Colon (tissue), 2 donors: ENCODE measurements around the gene ASTN2.

Source experiments
- FAIRE-seq: peaks from 2 replicates; lab custom pipeline; 2012; peaks lifted over from hg19 to GRCh38; lab: Jason Lieb, UNC
- donor health status: control.
- donor health status: control.

ASTN2 gene

DNA sequence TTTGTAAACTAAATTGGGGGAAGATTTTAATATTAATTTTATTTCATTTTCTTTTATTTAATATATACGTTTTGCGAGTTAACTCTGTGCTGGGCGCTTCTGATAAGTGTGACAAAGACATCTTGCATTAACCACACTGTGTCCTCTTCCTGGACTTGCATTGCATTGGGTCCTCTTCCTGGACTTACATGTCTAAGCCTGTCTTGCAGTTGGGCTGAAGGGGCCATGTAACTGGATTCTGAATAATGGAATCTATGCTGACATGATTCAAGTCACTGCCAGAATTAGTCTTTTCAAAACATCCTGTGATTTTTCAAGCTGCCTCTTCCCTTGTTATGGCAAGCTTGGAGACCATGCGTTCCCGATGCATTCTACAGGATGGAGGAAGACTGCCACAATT, 605.2 kb downstream of the ASTN2 start:
- FAIRE-seq = no peak

DNA sequence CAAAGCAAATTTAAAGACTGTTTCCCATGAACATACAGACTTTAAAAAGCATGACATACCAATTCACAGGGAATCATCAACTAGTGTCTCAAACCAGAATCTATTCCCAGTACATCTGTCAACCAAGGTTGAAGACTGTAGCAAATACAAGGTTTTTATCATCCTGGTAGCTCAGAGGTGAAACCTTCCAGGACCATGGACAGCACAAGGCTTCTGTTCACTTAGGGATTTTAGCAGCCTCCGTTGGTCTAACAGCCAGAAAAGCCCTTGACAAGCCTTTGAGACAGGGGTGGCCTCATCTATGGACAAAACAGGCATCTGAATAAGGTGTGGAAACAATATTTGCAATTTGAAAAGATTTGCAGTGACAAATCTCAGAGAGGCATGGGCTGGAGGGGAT, 608.8 kb downstream of the ASTN2 start:
- no peak for FAIRE-seq

DNA sequence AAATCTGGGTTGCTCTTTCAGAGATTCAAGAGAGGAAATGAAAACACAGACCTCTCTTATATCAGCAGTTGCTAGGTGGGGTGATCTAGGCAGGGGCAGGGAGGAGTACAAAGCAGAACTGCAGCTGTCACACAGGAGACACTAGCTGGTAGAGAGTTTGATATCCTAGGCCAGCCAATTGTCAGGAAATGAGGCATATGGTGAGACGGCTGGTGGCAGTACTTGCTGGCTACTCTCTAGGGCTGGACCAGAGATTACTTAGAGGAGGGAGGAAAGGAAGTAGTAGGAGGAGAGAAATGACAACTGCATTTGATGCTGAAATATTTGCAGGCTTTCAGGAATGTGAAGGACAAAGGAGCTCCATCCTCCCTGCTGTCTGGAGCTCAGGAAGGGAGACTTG, 614.0 kb downstream of the ASTN2 start:
- no peak for FAIRE-seq

DNA sequence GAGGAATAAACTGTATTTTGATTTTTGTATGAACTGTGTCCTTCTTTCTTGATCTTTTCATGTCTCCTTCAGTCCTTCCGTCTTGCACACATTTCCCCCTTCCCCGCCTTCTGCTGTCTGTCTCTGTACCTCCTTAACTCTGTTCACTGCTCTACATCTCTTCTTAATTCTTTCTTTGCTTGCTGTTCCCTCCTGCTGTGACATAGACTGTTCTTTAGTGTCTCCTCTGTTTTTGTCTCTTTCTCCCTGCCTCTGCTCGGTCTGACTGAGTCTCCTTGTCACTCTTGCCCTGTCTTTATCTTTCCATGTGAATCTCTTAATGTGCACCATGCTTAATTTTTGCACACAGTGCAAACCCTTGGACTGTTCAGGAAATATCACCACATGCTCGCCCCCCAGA, 614.8 kb downstream of the ASTN2 start:
- no peak for FAIRE-seq

DNA sequence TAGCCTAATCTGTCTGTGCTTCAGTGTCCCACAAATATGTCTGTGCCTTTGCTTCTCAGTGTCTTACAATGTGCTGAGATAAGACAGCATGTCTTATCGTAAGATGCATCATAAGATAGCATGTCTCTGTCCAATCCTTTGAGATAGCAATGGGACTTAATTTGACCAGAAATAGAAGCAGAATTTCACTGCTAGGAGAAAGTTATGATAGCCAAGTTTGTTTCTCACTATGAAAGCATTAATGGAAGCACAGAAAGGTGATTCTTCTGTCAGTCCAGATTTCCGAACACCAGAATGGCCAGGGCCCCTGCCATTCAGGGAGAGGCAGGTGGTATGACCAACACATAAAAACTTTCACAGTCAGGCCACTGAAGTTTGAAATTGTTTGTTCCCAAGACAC, 616.3 kb downstream of the ASTN2 start:
- FAIRE-seq = no peak

DNA sequence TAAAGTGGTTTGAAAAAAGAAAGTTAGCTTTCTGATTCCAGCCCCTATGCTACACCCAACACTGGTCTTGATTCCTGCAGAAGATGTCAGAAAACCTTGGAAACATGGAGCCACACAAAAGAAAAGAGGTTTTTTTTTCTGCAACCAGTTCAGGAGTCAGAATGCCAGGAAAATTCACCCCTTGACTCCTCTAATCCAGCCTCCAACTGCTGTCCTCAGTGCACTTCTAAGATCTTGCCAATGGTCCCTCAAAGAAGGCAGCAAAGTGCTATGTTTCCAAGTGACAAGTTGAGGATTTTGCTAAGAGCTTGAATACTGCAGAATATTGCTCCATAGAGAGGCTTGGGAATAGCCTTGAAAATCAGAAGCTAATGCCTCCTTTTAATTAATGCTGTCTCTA, 617.6 kb downstream of the ASTN2 start:
- FAIRE-seq = no peak

DNA sequence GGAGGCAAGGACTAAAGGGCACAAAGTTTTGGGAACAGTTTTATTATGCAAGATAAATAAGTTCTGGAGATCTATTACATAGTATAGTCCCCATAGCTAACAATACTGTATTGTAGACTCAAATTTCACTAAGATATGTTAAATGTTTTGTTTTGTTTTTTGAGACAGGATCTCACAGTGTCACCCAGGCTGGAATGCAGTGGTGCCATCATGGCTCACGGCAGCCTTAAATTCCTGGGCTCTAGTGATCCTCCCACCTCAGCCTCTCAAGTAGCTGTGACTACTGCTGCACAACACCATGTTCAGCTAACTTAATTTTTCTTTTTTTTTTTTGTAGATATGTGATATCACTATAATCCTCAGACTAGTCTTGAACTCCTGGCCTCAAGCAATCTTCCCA, 618.2 kb downstream of the ASTN2 start:
- no peak for FAIRE-seq

DNA sequence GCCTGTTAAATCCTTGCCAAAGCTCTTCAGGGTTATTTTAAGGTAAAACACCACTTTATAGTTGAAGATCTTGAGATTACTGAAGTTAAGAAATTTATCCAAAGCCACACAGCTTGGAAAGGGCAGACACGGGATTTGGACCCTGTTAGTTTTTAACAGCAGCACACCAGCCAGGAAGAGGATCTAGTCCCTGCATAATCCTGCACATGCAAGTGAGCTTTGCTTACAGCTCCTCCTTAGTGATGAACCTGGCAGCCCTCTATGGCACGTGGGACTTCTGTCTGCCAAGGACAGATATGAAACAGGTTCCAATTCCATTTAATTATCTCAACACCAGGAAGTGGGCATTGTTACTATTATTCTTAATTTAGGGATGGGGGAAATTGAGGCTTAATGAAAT, 619.0 kb downstream of the ASTN2 start:
- FAIRE-seq = no peak

DNA sequence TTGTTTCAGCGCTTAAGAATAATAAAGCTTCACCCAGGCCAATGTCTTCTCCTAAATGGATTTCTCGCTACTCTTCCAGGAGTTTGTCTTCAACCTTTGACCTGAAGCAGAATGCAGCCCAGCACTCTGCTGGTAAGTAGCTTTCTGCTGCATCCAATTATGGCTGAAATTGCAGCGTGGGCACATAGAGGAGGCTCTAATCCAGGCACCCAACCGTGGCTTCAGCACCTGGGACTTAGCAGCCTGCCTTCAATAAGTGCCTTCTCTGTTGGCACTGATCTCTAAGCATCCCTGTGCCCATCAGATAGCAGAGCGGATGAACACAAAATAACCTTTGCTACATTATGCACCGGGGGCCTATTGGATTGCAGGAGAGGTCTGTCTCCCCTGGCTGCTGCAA, 622.6 kb downstream of the ASTN2 start:
- no peak for FAIRE-seq

DNA sequence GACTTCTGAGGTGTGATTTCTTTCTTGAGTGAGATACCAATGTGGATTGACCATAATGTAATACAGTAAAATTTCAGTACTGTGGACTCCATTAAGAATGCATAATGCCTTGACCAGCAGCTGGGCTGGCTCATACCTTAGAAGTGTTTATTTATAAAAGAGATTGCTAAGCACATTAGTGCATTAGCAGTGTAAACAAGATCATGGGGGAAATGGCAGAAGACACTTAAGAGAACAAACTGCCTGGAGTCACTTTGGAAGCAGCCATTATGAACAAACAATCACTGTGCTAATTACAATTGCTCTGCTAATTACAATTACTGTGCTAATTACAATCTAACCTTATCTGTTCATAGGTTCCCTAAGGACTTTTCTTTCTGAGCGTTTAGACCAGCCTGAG, 623.5 kb downstream of the ASTN2 start:
- FAIRE-seq = no peak

DNA sequence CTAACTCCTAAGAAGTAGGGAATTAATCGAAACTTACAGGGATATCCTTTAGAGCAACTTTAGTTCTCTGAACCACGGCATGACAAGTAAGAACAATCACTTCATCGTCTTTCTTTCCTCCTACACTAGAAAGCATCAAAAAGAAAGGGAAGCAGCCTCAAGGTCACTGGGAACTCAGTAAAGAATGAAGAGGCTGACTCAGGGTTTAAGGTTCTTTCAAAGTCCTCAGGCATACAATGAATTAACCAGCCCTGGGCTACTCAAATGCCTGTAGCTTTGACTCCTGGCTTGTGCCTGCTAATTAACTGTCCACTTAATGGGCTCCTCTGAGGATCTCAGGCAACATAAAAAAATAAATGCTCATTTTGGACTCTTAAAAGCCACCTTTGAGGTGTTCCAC, 625.8 kb downstream of the ASTN2 start:
- no peak for FAIRE-seq

DNA sequence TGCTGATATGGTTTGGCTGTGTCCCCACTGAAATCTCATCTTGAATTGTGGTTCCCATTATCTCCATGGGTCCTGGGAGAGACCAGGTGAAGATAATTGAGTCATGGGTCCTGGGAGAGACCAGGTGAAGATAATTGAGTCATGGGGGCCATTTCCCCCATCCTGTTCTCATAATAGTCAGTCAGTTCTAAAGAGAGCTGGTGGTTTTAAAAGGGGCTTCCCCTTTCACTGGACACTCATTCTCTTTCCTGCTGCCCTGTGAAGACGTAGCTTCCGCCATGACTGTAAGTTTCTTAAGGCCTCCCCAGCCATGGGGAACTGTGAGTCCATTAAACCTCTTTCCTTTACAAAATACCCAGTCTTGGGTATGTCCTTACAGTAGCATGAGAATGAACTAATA, 628.1 kb downstream of the ASTN2 start:
- FAIRE-seq = no peak

DNA sequence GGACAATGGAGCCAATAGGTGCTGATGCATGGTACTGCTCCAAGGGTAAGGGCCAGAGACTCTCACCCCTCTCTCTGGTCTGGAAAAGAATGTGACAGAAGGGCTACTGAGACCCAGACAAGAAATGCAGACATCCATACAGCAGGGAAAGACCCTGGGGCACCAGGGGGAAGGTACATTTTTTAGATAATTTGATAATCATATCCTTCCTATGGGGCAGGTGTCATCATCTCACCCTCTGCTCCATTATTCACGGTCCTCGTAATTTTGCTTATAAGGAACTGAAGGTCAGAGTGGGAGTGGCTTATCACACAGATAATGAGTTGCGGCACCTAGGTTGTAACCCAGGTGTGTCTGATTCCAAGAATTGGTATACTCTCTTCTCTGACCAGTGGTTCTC, 637.7 kb downstream of the ASTN2 start:
- no peak for FAIRE-seq

DNA sequence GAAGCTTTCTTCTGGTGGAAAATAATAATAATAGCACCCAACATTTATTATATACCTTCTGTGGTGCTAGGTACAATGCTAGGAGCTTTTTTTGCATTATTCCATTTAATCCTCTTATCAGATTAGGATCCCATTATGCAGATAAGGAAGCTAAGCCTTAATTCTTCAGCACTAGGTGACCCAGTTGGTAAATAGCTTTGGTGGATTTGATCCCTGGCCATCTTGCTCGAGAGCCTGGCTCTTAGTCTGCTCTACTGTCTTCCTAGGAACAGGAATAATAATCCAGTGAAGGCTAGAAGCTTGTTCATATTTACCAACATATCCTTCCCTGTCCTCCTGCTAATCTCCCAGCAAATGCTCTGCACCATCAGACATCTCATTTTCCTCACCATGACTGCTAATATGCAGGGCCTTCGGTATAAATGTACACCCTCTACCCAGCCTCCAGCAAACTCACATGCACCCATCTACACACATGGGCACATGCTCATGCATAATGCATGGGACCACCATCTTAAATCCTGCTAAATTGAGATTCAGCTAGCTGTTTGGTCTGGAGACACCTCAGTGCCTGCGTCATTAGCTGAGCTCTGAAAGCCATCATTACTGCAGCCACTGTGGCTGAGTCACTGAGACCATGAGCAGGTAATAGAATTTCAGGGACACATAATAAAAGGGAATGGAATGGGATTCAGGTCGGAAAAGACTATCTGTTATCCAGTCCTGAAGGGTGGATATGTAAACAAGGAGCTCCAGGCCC, 640.3 kb downstream of the ASTN2 start:
- no peak for FAIRE-seq

DNA sequence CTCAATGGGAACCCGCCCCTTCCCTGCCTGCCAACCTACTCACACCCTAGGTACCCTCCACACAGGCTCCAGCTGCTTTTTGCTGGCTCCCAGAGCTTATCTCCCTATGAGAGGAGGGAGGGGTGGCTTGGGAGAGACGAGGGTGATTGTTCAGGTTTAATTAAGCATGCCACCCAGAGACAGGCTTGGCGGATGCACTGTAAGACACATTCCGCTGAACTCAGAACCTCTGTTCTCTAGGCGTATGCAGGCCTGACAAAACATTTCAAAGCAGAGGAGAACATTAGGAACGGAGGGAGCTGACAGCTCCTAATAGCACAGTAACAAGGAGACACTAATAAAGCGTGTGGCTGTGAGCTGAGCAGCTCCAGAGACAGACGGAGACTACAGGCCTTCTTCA, 647.6 kb downstream of the ASTN2 start:
- no peak for FAIRE-seq

DNA sequence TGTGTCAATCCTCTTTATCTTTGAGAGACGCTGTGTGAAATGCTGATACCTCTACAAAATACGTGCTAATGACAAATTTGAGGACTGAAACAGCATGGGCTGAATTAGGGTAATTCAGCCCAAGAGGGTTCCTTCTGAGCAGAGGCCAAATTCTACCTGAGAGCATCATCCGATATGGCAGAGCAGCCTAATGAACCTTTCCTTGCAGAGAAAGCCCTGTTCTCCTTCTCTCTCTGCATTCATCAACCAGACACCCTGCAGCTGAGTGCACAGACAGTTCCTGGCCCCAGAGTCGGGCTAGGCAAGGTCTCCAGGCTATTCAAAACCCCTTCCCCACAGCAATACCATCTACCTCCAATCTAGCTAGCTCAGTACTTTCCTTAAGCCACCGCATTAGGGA, 649.8 kb downstream of the ASTN2 start:
- FAIRE-seq = no peak

DNA sequence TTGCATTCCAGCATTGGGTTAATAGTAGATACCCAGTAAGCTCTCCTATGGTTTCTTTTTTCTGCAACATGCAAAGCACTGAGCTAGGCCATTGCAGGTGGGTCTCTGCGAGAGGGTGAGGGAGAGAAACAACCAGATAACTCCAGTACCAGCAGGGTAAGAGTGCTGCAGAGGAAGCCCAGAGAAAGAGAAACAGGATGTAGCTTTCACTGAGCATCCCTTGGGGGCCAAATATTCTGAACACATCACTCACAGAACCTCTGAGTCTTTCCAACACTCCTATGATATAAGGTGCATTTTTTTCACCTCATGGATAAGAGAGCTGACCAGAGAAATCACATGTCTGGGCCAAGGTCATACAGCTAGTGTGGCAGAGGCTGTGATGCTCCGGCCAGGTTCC, 651.1 kb downstream of the ASTN2 start:
- no peak for FAIRE-seq

DNA sequence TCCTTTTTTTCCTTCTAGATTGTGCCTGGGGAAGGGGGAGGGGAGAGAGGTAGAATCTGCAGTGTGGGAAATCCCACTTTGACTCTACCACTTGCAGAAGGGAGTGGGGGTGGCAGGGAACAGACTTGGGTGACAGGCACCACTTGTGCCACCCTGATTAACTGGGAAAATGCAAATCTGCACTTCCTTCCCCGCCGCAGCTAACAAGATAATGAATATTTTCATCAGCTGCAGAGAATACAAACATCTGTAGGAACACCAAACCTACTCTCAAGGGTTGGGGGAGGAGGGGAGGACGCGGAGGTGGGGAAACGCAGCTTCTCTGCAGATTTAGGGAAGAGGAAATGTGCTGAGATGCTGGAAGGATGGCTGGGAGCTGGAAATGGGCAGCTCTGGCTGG, 654.2 kb downstream of the ASTN2 start:
- FAIRE-seq = no peak

DNA sequence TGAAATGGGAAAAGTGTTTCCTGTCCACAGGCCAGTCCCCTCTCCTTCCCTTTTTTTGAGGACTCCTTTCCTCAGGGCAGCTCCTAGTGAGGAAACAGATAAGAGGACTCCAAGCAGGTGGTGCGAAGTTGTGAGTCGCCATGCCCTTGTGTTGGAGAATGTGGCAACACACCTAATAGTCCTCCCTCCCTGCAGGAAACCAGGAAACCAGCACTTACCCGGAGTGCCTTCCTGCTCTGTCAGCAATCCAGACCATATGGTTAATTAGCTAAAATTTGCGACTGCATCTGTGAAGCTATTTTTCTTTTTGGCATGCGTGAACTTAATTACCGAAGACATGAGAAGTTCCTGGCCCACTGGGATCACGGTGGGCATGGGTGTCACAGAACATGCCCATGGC, 657.8 kb downstream of the ASTN2 start:
- FAIRE-seq = no peak

DNA sequence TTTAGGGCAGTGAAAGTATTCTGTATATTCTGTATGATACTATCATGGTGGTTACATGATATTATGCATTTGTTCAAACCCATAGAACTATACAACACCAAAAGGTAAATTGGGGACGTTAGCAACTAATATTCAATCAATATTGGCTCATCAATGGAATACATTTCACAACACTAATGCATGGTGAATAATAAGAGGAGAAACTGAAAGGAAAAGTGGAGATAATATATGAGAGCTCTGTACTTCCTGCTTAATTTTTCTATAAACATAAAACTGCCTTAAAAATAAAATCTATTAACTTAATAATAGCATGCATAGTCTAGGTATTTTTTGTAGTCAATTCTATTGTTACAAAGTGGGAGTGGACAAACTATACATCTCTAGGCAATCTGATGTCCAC, 661.5 kb downstream of the ASTN2 start:
- FAIRE-seq = no peak

DNA sequence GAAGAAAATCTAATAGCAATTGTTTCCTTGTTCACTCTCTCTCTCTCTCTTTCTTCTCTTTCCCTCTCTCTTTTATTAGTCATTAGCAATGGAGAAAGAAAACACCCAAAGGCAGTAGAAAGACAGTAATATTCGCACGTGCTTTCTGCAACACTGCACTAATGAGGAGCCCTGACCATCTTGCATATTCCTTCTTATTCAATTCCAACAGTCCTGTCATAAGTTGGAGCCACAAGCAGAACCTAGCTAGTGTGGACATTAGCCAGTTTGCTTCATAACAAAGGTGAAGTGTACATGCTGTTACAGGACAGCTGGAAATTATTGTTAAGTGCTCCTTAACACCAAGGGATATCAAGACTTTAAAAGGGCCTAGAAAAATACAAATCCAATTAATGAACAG, 664.3 kb downstream of the ASTN2 start:
- no peak for FAIRE-seq

DNA sequence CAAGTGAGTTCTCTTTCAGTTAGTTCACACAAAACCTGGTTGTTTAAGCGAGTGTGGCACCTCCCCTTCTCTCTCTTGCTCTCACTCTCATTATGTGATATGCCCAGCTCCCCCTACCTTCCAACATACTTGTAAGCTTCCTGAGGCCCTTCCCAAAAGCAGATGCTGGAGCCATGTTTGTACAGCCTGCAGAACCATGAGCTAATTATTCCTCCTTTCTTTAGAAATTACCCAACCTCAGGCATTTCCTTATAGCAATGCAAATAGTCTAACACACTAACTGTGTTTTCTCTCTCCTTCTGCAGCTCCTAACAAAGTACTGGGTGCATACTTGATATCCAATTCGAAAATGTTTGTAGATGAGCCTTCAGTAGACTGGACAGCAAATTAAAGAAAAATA, 665.1 kb downstream of the ASTN2 start:
- no peak for FAIRE-seq

DNA sequence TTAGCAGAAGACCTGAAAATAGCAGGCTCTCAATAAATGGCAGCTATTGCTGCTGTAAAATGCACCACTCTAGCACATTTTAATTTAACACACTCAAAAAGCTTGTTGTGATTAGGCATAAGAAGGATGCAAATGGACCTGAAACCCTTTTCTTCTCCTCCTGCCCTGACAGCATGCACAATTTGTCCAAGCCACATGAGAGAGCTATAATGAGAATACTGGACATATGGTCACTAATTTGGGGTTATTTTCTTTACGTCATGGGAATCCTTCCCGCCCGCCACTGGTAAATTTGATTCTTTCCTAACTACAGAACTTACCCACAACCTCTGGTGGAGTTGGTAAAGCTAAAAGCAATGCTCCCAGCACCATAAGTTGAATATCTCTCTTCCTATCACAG, 665.7 kb downstream of the ASTN2 start:
- FAIRE-seq = no peak

DNA sequence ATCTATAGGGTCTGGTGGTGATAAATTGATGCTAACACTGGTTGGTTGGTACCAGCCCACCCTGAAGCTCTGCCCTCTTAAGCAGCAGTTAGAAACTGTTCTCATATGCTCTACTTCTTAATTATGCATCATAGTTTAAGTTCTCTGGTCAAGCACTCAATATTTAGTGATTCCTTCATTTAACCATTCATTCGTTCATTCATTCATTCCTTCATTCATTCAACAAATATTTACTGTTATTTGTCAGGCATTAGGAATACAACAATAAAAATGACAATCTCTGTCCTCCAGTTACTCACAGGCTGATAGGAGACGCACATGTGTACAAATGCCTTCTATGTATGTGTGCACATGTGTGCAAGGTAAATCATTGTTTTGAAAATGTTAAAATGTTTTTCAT, 673.1 kb downstream of the ASTN2 start:
- FAIRE-seq = no peak
